GM21737 (cell line): ENCODE data around the gene IL1RN.

Experiments used
- ATAC-seq: cut with Tn5 transposase; IDR thresholded peaks from one replicate; pipeline ENCODE4 v1.9.1; 2021; ENCODE audit warnings: mild to moderate bottlenecking, moderate library complexity; ENCODE audit not compliant: unreplicated experiment

The IL1RN gene

GRCh38 chr2:113127646-113128570 lies 510 bp downstream of the IL1RN start:
- ATAC-seq, result no peak

- no peak for ATAC-seq
These were observed 2.2 kb downstream of the IL1RN start for GRCh38 chr2:113129519-113130078.

GRCh38 chr2:113131352-113132185 lies 4.2 kb downstream of the IL1RN start:
- no peak for ATAC-seq

GRCh38 chr2:113132414-113133021 lies 5.1 kb downstream of the IL1RN start:
- no peak for ATAC-seq

GRCh38 chr2:113133704-113134598 lies 6.6 kb downstream of the IL1RN start:
- no peak for ATAC-seq

DNA sequence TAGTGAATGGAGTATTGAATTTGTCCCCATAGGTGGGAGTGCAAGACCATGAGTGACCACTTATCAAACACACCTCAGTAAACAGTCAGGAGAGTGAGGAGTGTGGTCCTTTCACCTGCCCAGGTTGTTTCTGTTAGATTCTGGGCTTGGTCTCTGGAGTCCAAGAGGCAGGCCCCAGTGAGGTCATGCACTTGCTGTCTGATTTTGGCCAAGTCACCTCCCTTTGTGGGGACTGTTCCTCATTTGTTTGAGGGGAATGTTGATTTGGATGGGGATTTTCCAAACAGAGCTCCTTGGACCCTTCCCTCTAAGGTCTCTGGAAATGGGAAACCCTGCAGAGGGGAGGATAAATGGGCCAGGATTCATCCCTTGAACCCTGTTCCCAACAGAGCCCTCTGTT lies 7.3 kb downstream of the IL1RN start:
- no peak for ATAC-seq

GRCh38 chr2:113135317-113135716 lies 7.9 kb downstream of the IL1RN start:
- no peak for ATAC-seq

- ATAC-seq, result no peak
These were observed 9.7 kb downstream of the IL1RN start for GRCh38 chr2:113136828-113137775.

GRCh38 chr2:113137827-113138226 lies 10.4 kb downstream of the IL1RN start:
- ATAC-seq, result no peak

GRCh38 chr2:113138428-113139322 lies 11.3 kb downstream of the IL1RN start:
- ATAC-seq, result no peak

- ATAC-seq, result no peak
These were observed 14.1 kb downstream of the IL1RN start for GRCh38 chr2:113141451-113141850.

DNA sequence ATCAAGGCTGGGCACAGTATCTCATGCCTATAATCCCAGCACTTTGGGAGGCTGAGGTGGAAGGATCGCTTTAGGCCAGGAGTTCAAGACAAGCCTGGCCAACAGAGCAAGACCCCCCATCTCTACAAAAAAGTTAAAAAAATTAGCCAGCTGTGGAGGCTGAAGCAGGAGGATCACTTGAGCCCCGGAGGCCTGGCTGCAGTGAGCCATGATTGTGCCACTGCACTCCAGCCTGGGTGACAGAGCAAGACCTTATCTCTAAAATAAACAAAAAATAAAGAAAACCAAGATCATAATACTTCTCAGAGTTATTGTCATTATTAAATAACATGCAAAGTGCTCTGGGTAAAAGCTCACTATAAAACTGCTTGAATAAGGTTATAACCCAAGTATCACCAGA lies 14.9 kb downstream of the IL1RN start:
- ATAC-seq, result no peak

GRCh38 chr2:113144259-113144658 lies 16.9 kb downstream of the IL1RN start:
- no peak for ATAC-seq

DNA sequence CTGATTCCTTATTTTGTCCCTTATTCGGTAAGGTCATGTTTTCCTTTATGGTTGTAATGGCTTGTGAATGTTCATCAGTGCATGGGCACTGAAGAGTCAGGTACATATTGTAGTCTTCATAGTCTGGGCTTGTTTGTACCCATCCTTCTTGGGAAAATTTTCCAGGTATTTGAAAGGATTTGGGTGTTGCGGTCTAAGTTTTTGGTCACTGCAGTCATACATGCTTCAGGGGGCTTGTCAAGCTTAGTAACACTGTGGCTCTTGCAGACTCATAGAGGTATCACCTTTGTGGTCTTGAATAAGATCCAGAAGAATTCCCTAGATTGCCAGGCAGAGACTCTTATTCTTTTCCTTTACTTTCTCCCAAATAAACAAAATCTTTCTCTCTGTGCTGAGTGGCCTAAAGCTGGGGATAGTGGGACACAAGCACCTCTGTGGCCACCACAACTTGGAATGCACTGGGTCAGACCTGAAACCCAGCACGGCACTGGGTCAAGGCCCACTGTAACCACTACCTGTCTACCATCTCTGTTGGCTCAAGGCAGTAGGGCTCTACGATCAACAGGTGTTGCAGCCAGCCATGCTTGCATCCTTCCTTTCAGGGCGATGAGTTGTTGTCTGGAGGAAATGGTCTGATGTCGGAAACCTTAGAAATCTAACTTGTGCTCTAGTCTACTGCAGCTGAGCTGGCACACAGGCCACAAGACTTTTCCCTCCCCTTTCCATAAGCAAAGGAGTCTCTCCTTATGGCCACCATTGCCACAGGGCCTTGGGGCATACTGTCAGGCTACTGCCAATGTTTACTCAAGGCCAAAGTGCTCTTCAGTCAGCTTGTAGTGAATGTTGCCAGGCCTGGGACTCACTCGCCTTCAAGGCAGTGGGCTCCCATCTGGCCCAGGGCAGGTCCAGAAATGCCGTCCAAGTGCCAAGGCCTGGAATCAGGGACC lies 21.5 kb downstream of the IL1RN start:
- no peak for ATAC-seq

DNA sequence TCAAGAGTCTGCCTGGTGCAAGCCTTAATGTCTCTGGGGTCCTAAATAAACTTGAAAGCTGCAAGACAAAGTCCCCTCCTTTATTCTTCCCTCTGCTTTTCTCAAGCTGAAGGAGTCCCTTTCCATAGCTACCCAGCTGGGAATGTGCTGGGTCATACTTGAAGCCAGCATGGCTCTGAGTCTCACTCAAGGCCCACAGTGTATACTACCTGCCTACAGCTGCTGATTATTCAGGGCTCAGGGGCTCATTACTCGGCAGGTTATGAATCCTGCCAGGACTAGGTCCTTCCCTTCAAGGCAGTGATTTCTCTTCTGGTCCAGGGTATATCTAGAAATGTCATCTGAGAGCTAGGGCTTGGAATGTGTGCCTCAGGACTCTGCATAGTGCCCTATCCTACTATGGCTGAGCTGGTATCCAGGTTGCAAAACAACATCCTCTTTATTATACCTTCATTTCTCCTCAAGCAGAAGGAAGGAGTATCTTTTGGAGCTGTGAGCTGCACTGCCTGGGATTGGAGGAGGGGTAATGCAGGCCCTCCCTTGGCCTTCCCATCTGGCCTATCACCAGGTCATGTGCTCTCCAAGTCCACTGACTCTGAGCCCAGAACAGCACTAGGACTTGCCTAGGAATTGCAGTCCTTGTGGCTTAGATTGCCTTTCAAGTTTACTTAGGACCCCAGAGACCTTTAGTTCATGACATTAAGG lies 22.3 kb downstream of the IL1RN start:
- ATAC-seq, result no peak

GRCh38 chr2:113150258-113150601 lies 22.8 kb downstream of the IL1RN start:
- ATAC-seq, result no peak
